Right renal cortex interstitium (tissue), 3 donors: ENCODE data around the gene PLCH1. TPM values are rescaled to one million over a fixed set of nuclear protein-coding genes. Genes with fewer than 3 reads are reported as not detected.

ENCODE experiments used
- DNase-seq, 3 donors: peaks; one replicate each; pipeline ENCODE4 v3.0.0-alpha.2; 2013; ENCODE audit warnings: low read depth in 3 of 3, low spot score in 2 of 3
- polyA plus RNA-seq, 3 donors: library from polyadenylated mRNA; unstranded; fragments of 120-200 nt; gene quantifications; one replicate each; pipeline ENCODE4 v1.2.1, GENCODE V29; 2013; ENCODE audit not compliant: insufficient read length in 3 of 3

The PLCH1 gene
- polyA plus RNA-seq, 3 donors = 10.1 to 11.4 (median 10.7) TPM

- DNase-seq = no peak
Measured at GRCh38 chr3:155690921-155691320, 54.0 kb downstream of the PLCH1 start.

GRCh38 chr3:155688481-155688880, 56.4 kb downstream of the PLCH1 start:
- no peak for DNase-seq

GRCh38 chr3:155683344-155683720, 61.5 kb downstream of the PLCH1 start:
- DNase-seq = no peak

- DNase-seq = no peak
Measured at GRCh38 chr3:155682426-155683343, 62.2 kb downstream of the PLCH1 start.

- DNase-seq = no peak
Measured at GRCh38 chr3:155676252-155676981, 68.5 kb downstream of the PLCH1 start.

GRCh38 chr3:155675094-155675493, 69.8 kb downstream of the PLCH1 start:
- DNase-seq = no peak

- DNase-seq = no peak
Measured at GRCh38 chr3:155673421-155673820, 71.5 kb downstream of the PLCH1 start.

GRCh38 chr3:155670335-155670734, 74.5 kb downstream of the PLCH1 start:
- no peak for DNase-seq

- DNase-seq = no peak
Measured at GRCh38 chr3:155667988-155668387, 76.9 kb downstream of the PLCH1 start.

GRCh38 chr3:155664925-155665695, 79.8 kb downstream of the PLCH1 start:
- DNase-seq = no peak

GRCh38 chr3:155663467-155664212, 81.2 kb downstream of the PLCH1 start:
- DNase-seq = no peak

GRCh38 chr3:155661760-155662159, 83.1 kb downstream of the PLCH1 start:
- no peak for DNase-seq

- no peak for DNase-seq
Measured at GRCh38 chr3:155661042-155661441, 83.8 kb downstream of the PLCH1 start.

- no peak for DNase-seq
Measured at GRCh38 chr3:155658671-155659261, 86.1 kb downstream of the PLCH1 start.

GRCh38 chr3:155658006-155658405, 86.9 kb downstream of the PLCH1 start:
- DNase-seq = no peak

GRCh38 chr3:155657161-155657560, 87.7 kb downstream of the PLCH1 start:
- no peak for DNase-seq

GRCh38 chr3:155656466-155656865, 88.4 kb downstream of the PLCH1 start:
- DNase-seq = no peak

GRCh38 chr3:155651489-155652218, 93.2 kb downstream of the PLCH1 start:
- no peak for DNase-seq

GRCh38 chr3:155648013-155648591, 96.8 kb downstream of the PLCH1 start:
- no peak for DNase-seq
